GM10266 (cell line): ENCODE data around the gene CCDC28B.

Experiments
- DNase-seq: peaks from one replicate; pipeline ENCODE4 v3.0.0; 2012; ENCODE audit errors: extremely low spot score
- CTCF ChIP-seq: IDR thresholded peaks from 2 replicates; pipeline ENCODE4 v1.5.1; 2012; ENCODE audit warnings: mild to moderate bottlenecking, low read depth; ENCODE audit not compliant: control insufficient read depth, insufficient read depth; ENCODE audit errors: missing control alignments

CCDC28B gene

GRCh38 chr1:32181563-32181962, 18.8 kb upstream of the CCDC28B start:
- no peak for DNase-seq
- no peak for TF ChIP-seq CTCF

GRCh38 chr1:32182060-32182459, 18.3 kb upstream of the CCDC28B start:
- no peak for TF ChIP-seq CTCF
- no peak for DNase-seq

GRCh38 chr1:32184650-32185049, 15.7 kb upstream of the CCDC28B start:
- DNase-seq = no peak
- no peak for TF ChIP-seq CTCF

- TF ChIP-seq CTCF = no peak
- no peak for DNase-seq
These were observed 14.3 kb upstream of the CCDC28B start for GRCh38 chr1:32186077-32186476.

- no peak for DNase-seq
- no peak for TF ChIP-seq CTCF
These were observed 13.9 kb upstream of the CCDC28B start for GRCh38 chr1:32186491-32186890.

GRCh38 chr1:32187850-32188249, 12.5 kb upstream of the CCDC28B start:
- DNase-seq = no peak
- TF ChIP-seq CTCF = no peak

- no peak for TF ChIP-seq CTCF
- no peak for DNase-seq
These were observed 8.0 kb upstream of the CCDC28B start for GRCh38 chr1:32192220-32192948.
